CD4-positive, CD25-positive, alpha-beta regulatory T cell (primary cell): ENCODE measurements around the gene SEPTIN12. TPM values are rescaled to one million over a fixed set of nuclear protein-coding genes. Genes with fewer than 3 reads are reported as not detected.
A peak's percentile ranks its signal among the peaks of the same experiment; 100 is the strongest.

Experiments
- ATAC-seq, 2 donors: fragments of 150-1000 bp; cut with Tn5 transposase; one replicate each; pipeline ENCODE4 v1.10.0; 2021; ENCODE audit warnings: low read depth in 2 of 2, moderate number of reproducible peaks in 2 of 2, moderate library complexity in 1 of 2
- DNase-seq, 3 donors: peaks; one replicate each; pipeline versions ENCODE4 v3.0.0 to v3.0.0-alpha.2; 2012 to 2022; ENCODE audit warnings: mixed read lengths in 1 of 3
- H3K27ac ChIP-seq: one replicate; pipeline ENCODE4 v1.7.0; 2013; ENCODE audit warnings: mild to moderate bottlenecking, low read length; ENCODE audit not compliant: insufficient read depth, poor library complexity, severe bottlenecking
- H3K27me3 ChIP-seq: one replicate; pipeline ENCODE4 v1.7.0; 2013; ENCODE audit warnings: low read length; ENCODE audit not compliant: control insufficient read depth, insufficient read depth
- H3K36me3 ChIP-seq: one replicate; pipeline ENCODE4 v1.7.0; 2013; ENCODE audit warnings: mild to moderate bottlenecking, low read length, moderate library complexity; ENCODE audit not compliant: control insufficient read depth, insufficient read depth
- H3K4me1 ChIP-seq: 2 replicates; pipeline ENCODE4 v1.7.0; 2013; ENCODE audit warnings: mild to moderate bottlenecking, low read length; ENCODE audit not compliant: insufficient read depth, control insufficient read depth, poor library complexity, severe bottlenecking
- H3K4me3 ChIP-seq: one replicate; pipeline ENCODE4 v1.7.0; 2013; ENCODE audit warnings: low read depth, mild to moderate bottlenecking, low read length, moderate library complexity
- H3K9me3 ChIP-seq, 2 experiments: 1 replicate in 1 of 2; 2 replicates in 1 of 2; pipeline ENCODE4 v1.7.0; 2013; ENCODE audit warnings: low read length in 2 of 2, mild to moderate bottlenecking in 1 of 2, moderate library complexity in 1 of 2; ENCODE audit not compliant: control insufficient read depth in 2 of 2
- H3K27ac Mint-ChIP-seq, 3 donors: one replicate each; pipeline ENCODE4 v1.8.0; 2020 to 2022; ENCODE audit warnings: mild to moderate bottlenecking in 3 of 3, mixed read lengths in 3 of 3, moderate library complexity in 2 of 3
- H3K27me3 Mint-ChIP-seq: one replicate; pipeline ENCODE4 v1.8.0; 2022; ENCODE audit warnings: mild to moderate bottlenecking, mixed read lengths
- H3K36me3 Mint-ChIP-seq: one replicate; pipeline ENCODE4 v1.8.0; 2020; ENCODE audit warnings: mixed read lengths
- H3K4me1 Mint-ChIP-seq, 4 donors: one replicate each; pipeline ENCODE4 v1.8.0; 2020 to 2022; ENCODE audit warnings: mixed read lengths in 4 of 4, mild to moderate bottlenecking in 1 of 4
- H3K4me3 Mint-ChIP-seq, 4 donors: one replicate each; pipeline ENCODE4 v1.8.0; 2020 to 2022; ENCODE audit warnings: mild to moderate bottlenecking in 4 of 4, mixed read lengths in 4 of 4, moderate library complexity in 3 of 4
- H3K9me3 Mint-ChIP-seq, 7 donors: one replicate each; pipeline ENCODE4 v1.8.0; 2020 to 2022; ENCODE audit warnings: mixed read lengths in 7 of 7, mild to moderate bottlenecking in 3 of 7, moderate library complexity in 2 of 7
- polyA plus RNA-seq, 4 donors: library from polyadenylated mRNA; unstranded; fragments of 300-500 nt; fragmentation: Illumina TruSeq; gene quantifications; one replicate each; pipeline ENCODE4 v1.2.3, GENCODE V29; 2021
- total RNA-seq: library from RNA; stranded (reverse); gene quantifications from one replicate; pipeline ENCODE4 v1.2.3, GENCODE V29; 2022

Gene SEPTIN12
- total and polyA plus RNA-seq, 5 donors from 2014 or later, result 0.27 TPM; not detected in 4

- Histone ChIP-seq H3K9me3 (no peaks in the 10 kb centered on the region), H3K36me3 (peaks cover 65% of the 10 kb centered on the region), H3K27ac (no peak overlapping the region), H3K4me3 (no peak overlapping the region), H3K27me3 (no peaks in the 10 kb centered on the region), H3K4me1 (no peaks in the 10 kb centered on the region)
- H3K9me3 Mint-ChIP-seq, result no peaks in the 10 kb centered on the region
- H3K27me3 Mint-ChIP-seq, result no peaks in the 10 kb centered on the region
- H3K27ac Mint-ChIP-seq, result peak overlapping the region in 1 of 3 donors; percentile 69
- ATAC-seq (no peak), DNase-seq (no peak)
- H3K4me1 Mint-ChIP-seq, result peaks cover 0 to 2% (median 0%) of the 10 kb centered on the region in 4 donors
- peak overlapping the region in 1 of 4 donors; percentile 31 for H3K4me3 Mint-ChIP-seq
- peaks cover 31% of the 10 kb centered on the region for H3K36me3 Mint-ChIP-seq
Observed at GRCh38 chr16:4811773-4812172, 23.6 kb upstream of the SEPTIN12 start.

DNA sequence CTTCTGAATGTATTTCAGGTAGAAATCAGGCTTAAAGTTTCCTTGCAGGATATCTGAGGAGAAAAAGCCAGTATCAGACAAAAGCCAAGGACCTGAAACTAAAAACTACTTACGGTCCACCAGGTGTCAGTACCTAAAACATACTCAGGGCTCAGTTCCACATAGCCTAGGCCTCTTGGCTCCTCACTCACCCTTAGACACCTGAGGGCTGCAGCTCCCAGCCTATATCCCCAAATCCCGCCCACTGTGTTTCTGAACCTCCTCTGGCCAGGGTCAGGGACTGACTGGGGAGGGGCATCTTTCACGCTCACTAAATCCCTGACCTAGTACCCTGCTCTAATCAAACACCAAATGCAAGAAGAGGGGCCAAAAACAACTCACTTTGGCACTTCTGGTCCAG is 23.1 kb upstream of the SEPTIN12 start:
- Histone ChIP-seq H3K36me3 (peaks cover 69% of the 10 kb centered on the region), H3K27ac (no peak overlapping the region), H3K4me1 (no peaks in the 10 kb centered on the region), H3K27me3 (no peaks in the 10 kb centered on the region), H3K4me3 (no peak overlapping the region), H3K9me3 (no peaks in the 10 kb centered on the region)
- DNase-seq (no peak), ATAC-seq (no peak)
- H3K36me3 Mint-ChIP-seq, result peaks cover 27% of the 10 kb centered on the region
- peaks cover 0 to 2% (median 0%) of the 10 kb centered on the region in 4 donors for H3K4me1 Mint-ChIP-seq
- no peaks in the 10 kb centered on the region for H3K9me3 Mint-ChIP-seq
- H3K27ac Mint-ChIP-seq, result peak overlapping the region in 1 of 3 donors; percentile 69
- H3K27me3 Mint-ChIP-seq, result no peaks in the 10 kb centered on the region
- H3K4me3 Mint-ChIP-seq, result no peak overlapping the region

- no peak for DNase-seq
- H3K27ac ChIP-seq, result no peak overlapping the region
- no peaks in the 10 kb centered on the region for H3K9me3 ChIP-seq
- H3K27me3 ChIP-seq, result no peaks in the 10 kb centered on the region
- no peak overlapping the region for H3K4me3 ChIP-seq
- Mint-ChIP-seq H3K4me3 (peak overlapping the region in 1 of 4 donors; percentile 54), H3K9me3 (no peaks in the 10 kb centered on the region), H3K27ac (no peak overlapping the region), H3K36me3 (peaks cover 7% of the 10 kb centered on the region), H3K27me3 (no peaks in the 10 kb centered on the region), H3K4me1 (peaks cover 0 to 19% (median 5%) of the 10 kb centered on the region in 4 donors)
- ATAC-seq, result no peak
- peaks cover 18% of the 10 kb centered on the region for H3K4me1 ChIP-seq
- H3K36me3 ChIP-seq, result peaks cover 39% of the 10 kb centered on the region
Observed at GRCh38 chr16:4806280-4806679, 18.1 kb upstream of the SEPTIN12 start.

DNA sequence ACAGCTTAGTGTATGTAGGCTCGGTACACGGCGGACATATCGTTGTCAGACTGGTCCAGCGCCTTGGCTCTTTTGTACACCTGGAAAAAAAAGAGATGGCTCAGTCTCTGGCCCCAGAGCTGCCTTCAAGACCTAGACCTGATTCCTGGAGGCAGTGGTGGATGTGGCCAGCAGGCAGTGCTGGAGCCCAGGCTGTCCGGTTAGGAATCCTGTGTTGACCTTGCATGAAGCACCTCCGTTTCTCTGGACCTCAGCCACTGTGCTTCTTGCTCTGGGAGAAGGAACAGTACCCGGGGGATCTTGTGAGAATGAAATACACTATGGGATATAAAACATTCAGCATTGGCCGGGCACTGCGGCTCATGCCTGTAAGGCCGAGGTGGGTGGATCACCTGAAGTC is 17.1 kb upstream of the SEPTIN12 start:
- DNase-seq (no peak), ATAC-seq (no peak)
- Histone ChIP-seq H3K4me1 (peaks cover 21% of the 10 kb centered on the region), H3K36me3 (peaks cover 32% of the 10 kb centered on the region), H3K4me3 (no peak overlapping the region), H3K9me3 (no peaks in the 10 kb centered on the region), H3K27ac (no peak overlapping the region), H3K27me3 (no peaks in the 10 kb centered on the region)
- H3K27ac Mint-ChIP-seq, result no peak overlapping the region
- peak overlapping the region in 3 of 4 donors; percentile 30 to 47 (median 44) for H3K4me3 Mint-ChIP-seq
- H3K4me1 Mint-ChIP-seq, result peaks cover 0 to 26% (median 6%) of the 10 kb centered on the region in 4 donors
- H3K36me3 Mint-ChIP-seq, result peaks cover 7% of the 10 kb centered on the region
- no peaks in the 10 kb centered on the region for H3K9me3 Mint-ChIP-seq
- H3K27me3 Mint-ChIP-seq, result no peaks in the 10 kb centered on the region

DNA sequence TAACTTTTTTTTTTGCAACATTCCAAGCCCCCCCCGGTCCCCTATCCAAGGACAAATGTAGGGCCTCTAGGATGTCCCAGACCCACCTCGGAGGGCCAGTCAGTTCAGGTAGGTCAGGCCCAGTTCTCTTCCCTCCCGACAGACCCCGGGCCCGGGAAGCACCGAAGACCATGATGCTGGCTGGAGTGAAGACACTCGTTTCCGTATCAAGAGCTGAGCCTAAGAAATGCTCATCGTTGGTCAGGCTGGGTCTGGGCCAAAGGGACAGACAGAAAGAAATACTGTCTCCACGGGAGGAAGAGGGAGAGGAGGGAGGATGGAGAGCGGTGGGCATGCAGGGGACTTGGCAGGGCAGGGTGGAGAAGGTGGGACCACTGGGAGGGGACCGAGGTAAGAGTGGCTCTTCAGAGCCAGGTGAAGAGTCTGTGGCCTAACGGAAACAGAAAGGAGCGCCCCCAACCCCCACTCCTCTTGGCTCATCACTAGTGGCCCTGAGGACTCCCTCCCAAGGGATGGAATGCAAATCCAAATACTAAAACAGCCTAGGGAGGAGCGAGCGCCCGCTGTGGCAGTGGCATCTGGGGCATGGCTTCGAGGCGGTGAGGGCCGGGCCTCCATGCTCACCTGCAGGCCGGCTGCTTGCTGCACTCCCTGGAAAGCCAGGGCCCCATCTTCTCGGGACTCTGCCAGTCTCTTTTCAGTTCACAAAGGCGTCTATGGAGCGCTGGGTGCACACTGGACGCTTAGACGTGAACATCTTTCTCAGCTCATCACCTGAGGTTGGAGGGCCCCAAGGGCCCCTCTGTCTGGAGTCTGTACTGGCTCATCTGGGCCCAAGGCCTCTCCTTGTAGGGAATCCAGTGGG is 16.0 kb upstream of the SEPTIN12 start:
- no peak for DNase-seq
- H3K27me3 ChIP-seq, result no peaks in the 10 kb centered on the region
- no peaks in the 10 kb centered on the region for H3K27me3 Mint-ChIP-seq

DNA sequence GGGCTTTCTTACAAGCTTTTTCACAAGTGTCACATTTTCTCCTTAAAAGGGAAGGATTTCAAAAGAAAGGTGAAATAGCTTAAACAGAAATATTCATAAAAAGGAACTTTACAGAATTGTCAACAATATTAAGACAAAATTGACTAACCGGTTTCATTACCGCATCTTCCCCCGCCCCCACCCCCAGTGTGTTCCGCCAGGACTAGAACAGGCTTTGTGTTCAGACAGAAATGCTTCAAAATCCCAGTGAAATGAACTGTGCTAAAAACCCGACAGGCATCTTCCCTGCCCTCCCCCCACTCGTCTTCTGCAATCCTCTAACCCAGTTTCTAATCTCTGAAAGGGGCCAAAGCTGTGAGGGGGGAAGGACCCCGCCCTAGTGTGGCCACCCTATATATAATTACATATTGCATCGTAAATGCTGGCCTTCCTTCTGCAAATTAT is 15.3 kb upstream of the SEPTIN12 start:
- H3K9me3 ChIP-seq, result no peaks in the 10 kb centered on the region
- H3K4me3 ChIP-seq, result peak overlapping the region; percentile 59
- no peaks in the 10 kb centered on the region for H3K27me3 ChIP-seq
- H3K27ac Mint-ChIP-seq, result no peak overlapping the region
- no peaks in the 10 kb centered on the region for H3K27me3 Mint-ChIP-seq
- peaks cover 18% of the 10 kb centered on the region for H3K36me3 ChIP-seq
- peaks cover 21% of the 10 kb centered on the region for H3K4me1 ChIP-seq
- H3K36me3 Mint-ChIP-seq, result peaks cover 7% of the 10 kb centered on the region
- ATAC-seq (no peak), DNase-seq (no peak)
- peak overlapping the region; percentile 85 to 96 (median 92) for H3K4me3 Mint-ChIP-seq
- H3K27ac ChIP-seq, result peak overlapping the region; percentile 90
- peaks cover 0 to 26% (median 6%) of the 10 kb centered on the region in 4 donors for H3K4me1 Mint-ChIP-seq
- no peaks in the 10 kb centered on the region for H3K9me3 Mint-ChIP-seq

More for the DNA sequence above, 16.0 kb upstream of the SEPTIN12 start:
- no peak overlapping the region for H3K27ac ChIP-seq
- ATAC-seq, result no peak
- H3K4me3 ChIP-seq, result no peak overlapping the region
- Mint-ChIP-seq H3K27ac (peak overlapping the region in 1 of 3 donors; percentile 52), H3K36me3 (peaks cover 7% of the 10 kb centered on the region), H3K4me3 (peak overlapping the region; percentile 10 to 96 (median 52)), H3K4me1 (peaks cover 0 to 26% (median 6%) of the 10 kb centered on the region in 4 donors), H3K9me3 (no peaks in the 10 kb centered on the region)
- H3K36me3 ChIP-seq, result peaks cover 24% of the 10 kb centered on the region
- no peaks in the 10 kb centered on the region for H3K9me3 ChIP-seq
- H3K4me1 ChIP-seq, result peaks cover 21% of the 10 kb centered on the region

- Histone ChIP-seq H3K27ac (peak overlapping the region; percentile 90), H3K9me3 (no peaks in the 10 kb centered on the region), H3K27me3 (no peaks in the 10 kb centered on the region), H3K4me3 (peak overlapping the region; percentile 59), H3K36me3 (peaks cover 18% of the 10 kb centered on the region), H3K4me1 (peaks cover 21% of the 10 kb centered on the region)
- Mint-ChIP-seq H3K36me3 (peaks cover 6% of the 10 kb centered on the region), H3K27me3 (no peaks in the 10 kb centered on the region), H3K4me3 (peak overlapping the region; percentile 85 to 96 (median 92)), H3K9me3 (no peaks in the 10 kb centered on the region), H3K27ac (peak overlapping the region in 1 of 3 donors; percentile 46), H3K4me1 (peaks cover 0 to 26% (median 6%) of the 10 kb centered on the region in 4 donors)
- DNase-seq (peak; percentile 84 to 91 (median 91)), ATAC-seq (peak; percentile 86 to 88)
Observed at GRCh38 chr16:4802659-4803287, 14.6 kb upstream of the SEPTIN12 start.
